NCI-H82 (cell line): ENCODE data around the gene CAPN11.
A peak's percentile ranks its signal among the peaks of the same experiment; 100 is the strongest.
"Not testable (repeated sequence)": the region's sequence is repeated elsewhere in the genome, so short reads cannot be mapped to it uniquely, and the experiment has no call there.

Source experiments
- DNase-seq: peaks from one replicate; lab custom pipeline; 2025; lab: John Stamatoyannopoulos, UW

Gene CAPN11

GRCh38 chr6:44181784-44182183 lies 23.2 kb downstream of the CAPN11 start:
- DNase-seq, result not testable (repeated sequence)

DNA sequence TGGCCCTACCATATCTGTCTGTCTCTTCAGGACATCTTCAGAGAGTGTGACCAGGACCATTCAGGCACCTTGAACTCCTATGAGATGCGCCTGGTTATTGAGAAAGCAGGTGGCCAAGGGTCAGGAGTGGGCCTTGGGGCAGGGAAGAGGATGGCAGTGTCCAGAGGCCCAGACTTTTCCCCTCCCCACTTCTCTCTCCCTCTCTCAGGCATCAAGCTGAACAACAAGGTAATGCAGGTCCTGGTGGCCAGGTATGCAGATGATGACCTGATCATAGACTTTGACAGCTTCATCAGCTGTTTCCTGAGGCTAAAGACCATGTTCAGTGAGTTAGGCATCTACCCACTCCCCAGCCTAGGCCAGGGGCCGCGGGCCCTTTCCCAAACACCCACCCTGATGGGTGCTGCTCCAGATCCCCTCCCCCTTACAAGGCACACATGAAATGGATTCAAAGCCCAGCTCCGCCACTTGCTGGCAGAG lies 24.3 kb downstream of the CAPN11 start:
- no peak for DNase-seq

- no peak for DNase-seq
Measured at GRCh38 chr6:44183783-44184182, 25.2 kb downstream of the CAPN11 start.

- DNase-seq, result peak; percentile 72
Measured at GRCh38 chr6:44185356-44185755, 26.7 kb downstream of the CAPN11 start.

DNA sequence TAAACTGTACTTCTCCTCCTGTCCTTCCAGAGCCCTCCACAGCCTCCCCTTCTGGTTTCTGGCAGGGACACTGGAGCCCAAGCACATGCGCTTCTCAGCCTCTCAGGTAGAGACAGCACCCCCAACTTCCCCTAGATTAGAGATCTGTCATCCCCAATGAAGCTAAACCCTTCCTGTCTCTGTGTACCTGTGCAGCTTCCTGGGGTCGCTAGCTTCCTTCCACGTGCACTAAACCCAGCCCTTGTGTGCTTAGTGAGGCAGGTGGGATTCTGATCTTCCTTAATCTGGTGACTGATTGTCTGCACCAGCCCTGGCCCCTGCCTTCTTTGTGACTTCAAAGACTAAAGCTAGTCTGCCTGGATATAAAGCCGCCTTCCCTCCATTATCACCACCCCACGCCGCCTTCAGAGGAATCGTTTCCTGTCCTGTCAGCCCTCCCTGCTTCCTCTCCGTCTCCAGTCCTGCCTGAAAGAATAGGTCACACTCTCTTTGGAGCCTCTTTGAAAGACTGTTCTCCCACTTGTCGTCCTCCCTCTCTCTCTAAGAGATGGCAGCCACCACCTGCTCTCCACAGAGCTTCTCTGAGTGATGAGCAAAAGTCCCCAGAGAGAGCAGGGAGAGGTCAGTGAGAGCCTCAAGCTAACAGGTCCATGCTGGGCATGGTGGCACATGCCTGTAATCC lies 27.5 kb downstream of the CAPN11 start:
- DNase-seq, result peak; percentile 93

GRCh38 chr6:44186635-44187025 lies 28.0 kb downstream of the CAPN11 start:
- no peak for DNase-seq

DNA sequence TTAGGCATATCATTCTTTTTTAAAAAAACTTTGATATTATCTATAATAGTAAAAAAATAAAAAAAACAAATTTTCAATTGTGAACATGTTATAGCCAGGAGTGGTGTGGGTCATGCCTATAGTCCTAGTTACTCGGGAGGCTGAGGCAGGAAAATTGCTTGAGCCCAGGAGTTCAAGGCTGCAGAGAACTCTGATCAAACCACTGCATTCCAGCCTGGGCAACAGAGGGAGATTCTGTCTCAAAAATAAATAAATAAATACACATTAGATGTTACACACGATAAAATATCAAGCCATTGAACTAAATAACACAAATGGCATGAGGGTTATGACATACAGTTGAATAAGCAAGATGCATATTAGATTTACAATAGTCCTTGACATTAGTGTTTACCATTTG lies 30.2 kb downstream of the CAPN11 start:
- DNase-seq, result no peak

- DNase-seq, result no peak
Measured at GRCh38 chr6:44189257-44189656, 30.6 kb downstream of the CAPN11 start.

DNA sequence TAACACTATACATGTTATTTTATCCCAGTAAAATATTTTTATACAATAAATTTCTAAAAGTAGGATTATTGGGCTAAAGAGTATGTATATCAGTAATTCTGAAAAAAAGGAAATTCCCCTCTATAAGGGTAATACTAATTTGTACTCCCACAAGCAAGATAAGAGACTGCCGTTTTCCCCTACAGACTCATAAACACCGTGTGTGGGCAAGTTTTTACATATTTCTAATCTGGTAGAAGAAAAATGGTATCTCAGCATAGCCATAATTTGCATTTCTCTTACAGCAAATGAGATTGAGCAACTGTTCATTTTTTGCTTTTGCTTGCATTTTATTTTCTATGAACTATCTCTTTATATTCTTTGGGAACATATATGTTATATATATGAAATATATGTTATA lies 32.1 kb downstream of the CAPN11 start:
- DNase-seq, result no peak

DNA sequence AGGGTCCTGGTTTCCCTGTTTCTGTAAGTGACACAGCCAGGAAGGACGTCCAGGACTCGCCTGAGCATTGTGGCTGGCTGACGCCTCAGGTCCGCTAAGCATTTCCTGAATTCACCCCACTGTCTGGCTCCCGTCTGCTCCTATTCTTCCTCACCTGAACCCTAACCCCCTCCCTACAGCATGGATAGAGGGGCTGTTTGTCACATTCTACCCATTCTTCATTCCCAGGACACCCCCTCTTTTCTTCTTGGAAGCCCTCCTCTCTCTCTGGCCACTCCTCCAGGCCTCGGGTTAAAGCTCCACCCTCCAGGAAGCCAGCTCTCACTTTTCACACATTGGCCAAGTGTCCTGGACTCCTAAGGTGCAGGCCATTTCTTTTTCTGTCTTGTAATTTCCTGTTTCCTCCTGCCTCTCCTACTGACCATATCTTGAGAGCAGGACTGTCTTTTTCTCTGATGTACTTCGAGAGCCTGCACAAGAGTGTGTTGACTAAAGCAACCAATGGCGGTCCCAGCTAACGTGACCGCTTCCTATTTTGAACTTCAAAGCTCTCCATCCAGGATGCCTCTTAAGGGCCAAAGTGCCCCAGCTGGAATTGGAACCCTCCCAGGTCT lies 33.9 kb downstream of the CAPN11 start:
- DNase-seq, result no peak

DNA sequence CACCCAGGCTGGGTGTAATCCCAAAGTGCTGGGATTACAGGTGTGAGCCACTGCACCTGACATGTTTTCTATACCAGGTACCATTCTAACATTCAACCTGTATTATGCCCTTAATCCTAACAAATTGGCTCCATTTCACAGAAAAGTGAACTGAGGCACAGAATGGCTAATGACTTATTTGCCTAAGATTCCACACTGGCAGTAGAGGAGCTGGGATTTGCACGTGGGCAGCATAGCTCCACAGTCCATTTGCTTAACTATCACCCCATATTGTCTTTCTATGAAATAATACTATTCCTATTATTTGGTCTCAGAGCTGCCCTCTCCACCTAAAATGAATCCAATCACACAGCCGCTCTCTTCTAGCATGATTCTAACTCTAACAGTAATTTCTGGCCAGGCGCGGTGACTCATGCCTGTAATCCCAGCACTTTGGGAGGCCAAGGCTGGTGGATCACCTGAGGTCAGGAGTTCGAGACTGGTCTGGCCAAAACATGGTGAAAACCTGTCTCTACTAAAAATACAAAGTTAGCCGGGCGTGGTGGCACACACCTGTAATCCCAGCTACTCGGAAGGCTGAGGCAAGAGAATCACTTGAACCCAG lies 34.8 kb downstream of the CAPN11 start:
- no peak for DNase-seq

GRCh38 chr6:44194326-44194725 lies 35.7 kb downstream of the CAPN11 start:
- no peak for DNase-seq

DNA sequence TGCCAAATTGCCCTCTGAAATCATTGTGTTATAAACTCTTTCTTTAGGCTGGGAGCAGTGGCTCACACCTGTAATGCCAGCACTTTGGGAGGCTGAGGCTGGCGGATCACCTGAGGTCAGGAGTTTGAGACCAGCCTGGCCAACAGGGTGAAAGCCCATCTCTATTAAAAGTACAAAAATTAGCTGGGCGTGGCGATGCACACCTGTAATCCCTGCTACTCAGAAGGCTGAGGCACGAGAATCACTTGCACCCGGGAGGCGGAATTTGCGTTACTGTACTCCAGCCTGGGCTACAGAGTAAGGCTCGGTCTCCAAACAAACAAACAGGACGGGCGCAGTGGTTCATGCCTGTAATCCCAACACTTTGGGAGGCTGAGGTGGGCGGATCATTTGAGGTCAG lies 37.7 kb downstream of the CAPN11 start:
- not testable (repeated sequence) for DNase-seq

DNA sequence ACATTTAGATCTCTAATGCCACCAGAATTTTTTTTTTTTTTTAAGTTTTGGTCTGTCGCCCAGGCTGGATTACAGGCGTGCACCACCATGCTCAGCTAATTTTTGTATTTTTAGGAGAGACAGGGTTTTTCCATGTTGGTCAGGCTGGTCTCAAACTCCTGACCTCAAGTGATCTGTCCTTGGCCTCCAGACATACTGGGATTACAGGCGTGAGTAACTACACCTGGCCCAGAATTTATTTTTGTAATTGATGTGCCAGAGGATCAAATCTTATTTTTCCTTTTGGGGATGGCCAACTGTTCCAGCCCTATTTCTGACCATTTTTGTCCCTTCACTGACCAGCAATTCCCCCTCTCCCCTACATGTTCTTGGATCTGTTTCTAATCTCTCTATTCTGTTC lies 40.1 kb downstream of the CAPN11 start:
- no peak for DNase-seq

DNA sequence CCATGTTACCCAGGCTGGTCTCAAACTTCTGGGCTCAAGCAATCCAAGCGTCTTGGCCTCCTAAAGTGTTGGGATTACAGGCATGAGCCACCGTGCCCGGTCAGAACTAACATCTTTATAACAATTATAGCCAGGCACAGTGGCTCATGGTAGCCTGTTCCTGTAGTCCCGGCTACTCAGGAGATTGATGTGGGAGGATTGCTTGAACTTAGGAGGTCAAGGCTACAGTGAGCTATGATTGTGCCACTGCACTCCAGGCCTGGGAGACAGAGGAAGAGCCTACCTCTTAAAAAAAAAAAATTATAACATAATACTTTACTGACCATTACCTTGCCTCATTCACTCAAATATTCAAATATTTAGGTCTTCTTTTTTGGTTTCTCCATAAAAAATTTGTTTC lies 41.3 kb downstream of the CAPN11 start:
- DNase-seq, result no peak

- DNase-seq, result no peak
Measured at GRCh38 chr6:44201200-44201599, 42.6 kb downstream of the CAPN11 start.

GRCh38 chr6:44201638-44202303 lies 43.2 kb downstream of the CAPN11 start:
- DNase-seq, result no peak

DNA sequence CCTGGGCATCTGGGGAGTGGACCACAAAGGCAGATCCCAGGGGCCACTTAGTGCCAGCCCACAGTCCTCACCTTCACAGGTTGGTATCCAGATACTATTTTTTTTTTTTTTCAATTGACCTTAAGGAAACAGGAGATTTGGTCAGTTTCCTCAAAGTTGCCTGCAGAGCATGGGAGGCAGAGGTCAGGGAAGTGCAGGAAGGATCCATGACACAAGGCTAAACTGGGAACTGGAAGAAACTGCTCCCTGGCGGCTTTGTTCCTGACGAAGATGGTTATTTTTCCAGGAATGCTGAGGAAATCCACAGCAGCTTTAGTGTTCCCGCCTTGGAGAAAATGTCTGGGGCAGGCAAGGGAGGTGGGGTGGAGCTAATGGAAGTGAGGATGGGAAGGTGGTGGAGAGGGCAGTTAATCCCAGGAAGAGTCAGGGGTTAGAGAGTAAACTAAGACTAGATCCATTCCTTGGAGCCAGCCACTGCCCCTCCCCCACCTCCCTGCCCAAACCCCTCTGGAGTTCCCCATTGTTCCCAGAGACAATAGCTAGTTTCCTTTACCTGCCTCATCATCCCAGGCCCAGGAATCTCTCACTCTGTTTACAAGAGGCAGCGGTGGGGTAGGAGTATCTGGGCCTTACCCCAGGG lies 43.8 kb downstream of the CAPN11 start:
- no peak for DNase-seq

DNA sequence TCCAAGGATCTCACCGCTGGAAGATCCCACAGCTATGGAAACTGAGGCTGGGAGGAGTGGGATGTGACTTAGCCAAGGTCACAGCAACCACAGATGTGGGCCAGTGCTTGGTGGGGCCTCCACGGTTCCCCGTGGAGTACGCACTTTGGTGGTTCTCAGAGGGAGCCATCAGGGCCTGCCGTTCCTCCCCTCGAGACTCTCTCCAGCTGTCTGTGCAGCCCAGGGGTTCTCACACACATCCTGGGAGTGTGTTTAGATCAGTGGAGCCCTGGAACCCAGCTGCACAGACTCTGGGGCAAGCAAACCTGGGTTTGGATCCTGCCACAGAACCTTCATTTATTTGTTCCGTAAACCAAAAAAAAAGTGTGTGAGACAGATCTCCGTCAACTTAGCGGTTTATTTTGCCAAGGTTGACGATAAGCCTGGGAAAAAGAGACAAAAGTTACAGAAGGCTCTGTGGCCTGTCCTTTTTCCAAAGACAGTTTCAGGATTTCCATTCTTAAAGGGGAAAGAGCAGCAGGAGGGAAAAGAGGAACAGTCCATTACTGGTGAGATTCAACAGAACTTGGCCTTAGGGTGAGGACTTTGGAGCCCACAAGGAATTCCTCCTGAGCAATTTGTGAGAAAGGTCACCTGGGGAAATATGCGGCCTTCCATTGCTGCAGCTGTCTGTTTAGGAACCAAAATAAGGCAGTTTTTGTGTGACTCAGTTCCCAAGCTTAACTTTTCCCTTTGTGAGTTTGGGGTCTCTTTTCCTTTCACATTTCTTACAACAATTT lies 44.5 kb downstream of the CAPN11 start:
- no peak for DNase-seq

- DNase-seq, result no peak
Measured at GRCh38 chr6:44203955-44204354, 45.3 kb downstream of the CAPN11 start.

GRCh38 chr6:44207966-44208365 lies 49.3 kb downstream of the CAPN11 start:
- no peak for DNase-seq

DNA sequence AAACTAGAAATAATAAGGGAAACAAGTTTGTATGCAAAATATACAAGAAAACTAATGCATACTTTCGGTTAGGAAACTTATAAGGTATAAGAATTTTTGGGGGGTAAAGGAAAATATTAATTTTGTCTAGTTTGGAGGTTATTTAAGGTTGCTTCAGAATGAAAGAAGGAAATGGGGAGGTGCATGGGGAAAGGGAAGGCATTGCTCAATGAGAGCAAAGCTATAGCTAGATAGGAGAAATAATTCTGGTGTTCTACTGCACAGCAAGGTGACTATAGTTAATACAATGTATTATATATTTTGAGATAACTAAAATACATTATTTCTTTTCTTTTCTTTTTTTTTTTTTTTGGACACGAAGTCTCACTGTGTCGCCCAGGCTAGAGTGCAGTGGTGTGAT lies 52.7 kb downstream of the CAPN11 start:
- DNase-seq, result no peak
